ENCODE measurements around the gene PSMA7.
A peak's percentile ranks its signal among the peaks of the same experiment; 100 is the strongest.
"Not testable (repeated sequence)": the region's sequence is repeated elsewhere in the genome, so short reads cannot be mapped to it uniquely, and the experiment has no call there.

PSMA7 gene

GRCh38 chr20:62151835-62152364, 8.7 kb upstream of the PSMA7 start:
- DNase-seq = no peak

GRCh38 chr20:62151225-62151624, 8.0 kb upstream of the PSMA7 start:
- no peak for DNase-seq

- DNase-seq = no peak
Measured at GRCh38 chr20:62150310-62150575, 7.0 kb upstream of the PSMA7 start.

- no peak for DNase-seq
Measured at GRCh38 chr20:62149532-62150309, 6.5 kb upstream of the PSMA7 start.

- no peak for DNase-seq
Measured at GRCh38 chr20:62148908-62149314, 5.7 kb upstream of the PSMA7 start.

- DNase-seq = not testable (repeated sequence)
Measured at GRCh38 chr20:62148383-62148782, 5.2 kb upstream of the PSMA7 start.

- no peak for DNase-seq
Measured at GRCh38 chr20:62147528-62147927, 4.3 kb upstream of the PSMA7 start.

GRCh38 chr20:62147125-62147524, 3.9 kb upstream of the PSMA7 start:
- no peak for DNase-seq

- no peak for DNase-seq
Measured at GRCh38 chr20:62146019-62146755, 3.0 kb upstream of the PSMA7 start.

GRCh38 chr20:62145688-62146018, 2.5 kb upstream of the PSMA7 start:
- no peak for DNase-seq

- peak; percentile 37 for DNase-seq
Measured at GRCh38 chr20:62143957-62144825, 997 bp upstream of the PSMA7 start.

GRCh38 chr20:62142252-62143080, 728 bp downstream of the PSMA7 start:
- no peak for DNase-seq

- no peak for DNase-seq
Measured at GRCh38 chr20:62141397-62142251, 1.6 kb downstream of the PSMA7 start.

GRCh38 chr20:62141043-62141396, 2.2 kb downstream of the PSMA7 start:
- DNase-seq = no peak

- DNase-seq = no peak
Measured at GRCh38 chr20:62139636-62140035, 3.6 kb downstream of the PSMA7 start.

GRCh38 chr20:62138912-62139311, 4.3 kb downstream of the PSMA7 start:
- no peak for DNase-seq

GRCh38 chr20:62138204-62138543, 5.0 kb downstream of the PSMA7 start:
- DNase-seq = no peak

- no peak for DNase-seq
Measured at GRCh38 chr20:62137478-62138203, 5.6 kb downstream of the PSMA7 start.

- no peak for DNase-seq
Measured at GRCh38 chr20:62137092-62137384, 6.2 kb downstream of the PSMA7 start.

GRCh38 chr20:62136283-62137091, 6.7 kb downstream of the PSMA7 start:
- peak; percentile 52 for DNase-seq
